Erythroblast (primary cell): Measurements from ENCODE around the gene ANKRD10.

ENCODE experiments used
- GATA1 ChIP-seq: IDR thresholded peaks from 2 replicates; pipeline ENCODE4 v1.6.1; 2011; ENCODE audit warnings: low read depth, mild to moderate bottlenecking, control low read depth, low read length, moderate library complexity
- POLR2A ChIP-seq: IDR thresholded peaks from 2 replicates; pipeline ENCODE4 v1.6.1; 2011; ENCODE audit warnings: mild to moderate bottlenecking, low read length

DNA sequence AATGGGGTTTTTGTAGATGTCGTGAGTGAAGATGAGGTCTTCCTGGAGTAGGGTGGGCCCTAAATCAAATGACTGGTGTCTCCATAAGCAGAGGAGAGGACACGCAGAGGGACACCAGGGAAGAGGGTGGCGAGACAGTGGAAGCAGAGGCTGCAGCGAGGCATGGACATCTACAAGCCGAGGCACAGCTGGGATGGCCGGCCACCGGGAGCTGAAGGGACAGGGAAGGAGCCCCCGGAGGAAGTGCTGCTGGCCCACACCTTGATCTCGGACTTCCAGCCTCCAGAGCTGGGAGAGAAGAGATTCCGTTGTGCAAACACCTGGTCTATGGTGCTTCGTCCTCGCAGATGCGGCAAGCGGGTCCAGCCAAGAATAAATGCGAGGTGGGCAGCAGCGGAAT is 84.5 kb downstream of the ANKRD10 start:
- TF ChIP-seq POLR2A (no peak), GATA1 (no peak)
